ENCODE results near the gene GNAI3. TPM values are rescaled to one million over a fixed set of nuclear protein-coding genes. Genes with fewer than 3 reads are reported as not detected.

Gene GNAI3
- total RNA-seq, 2 experiments from 2014 or later = 3.8 to 6.1 TPM

GRCh38 chr1:109547463-109548320, 723 bp upstream of the GNAI3 start:
- peak; percentile 39 for DNase-seq (ENCODE audit: low spot score)
- H3K9me2 ChIP-seq (ENCODE audit: insufficient read depth, low read length) = no peaks in the 10 kb centered on the region
- H3K4me2 ChIP-seq (ENCODE audit: low read length) = peak overlapping the region; percentile 95
- peaks cover 14% of the 10 kb centered on the region for H3K36me3 ChIP-seq (ENCODE audit: insufficient read depth, low read length)
- ChIA-PET POLR2A (interaction anchor here (0.8 to 2.7 kb wide), 7 partner anchors 11 to 487 kb away, joined by 3 to 14 read pairs (median 3); partner anchors contain the start of genes AMPD2, GNAT2, GSTM4 and STRIP1), CTCF (ENCODE audit: unreplicated experiment) (interaction anchor here (1.2 to 2.0 kb wide), 2 partner anchors 93 to 437 kb away, joined by 3 to 8 read pairs; partner anchors contain the start of gene AHCYL1)
- peak overlapping the region; percentile 89; the same call in 1 of the 2 replicates for H2AFZ ChIP-seq (ENCODE audit: low read length)
- no peak for TF ChIP-seq EZH2phosphoT487 (IDR thresholded peaks at IDR 0.05; ENCODE audit: borderline replicate concordance, low read depth, low read length)
- 0 out of 2 replicates have a peak, but pooled peaks have one; percentile 8 for TF ChIP-seq CTCF (conservative IDR thresholded peaks at IDR 0.05; ENCODE audit: low read length)
- H3K27ac ChIP-seq (ENCODE audit: low read depth, low read length, poor library complexity, severe bottlenecking) = peak overlapping the region; percentile 79
- H3K9me3 ChIP-seq (ENCODE audit: low read length) = no peaks in the 10 kb centered on the region
- peaks cover 52% of the 10 kb centered on the region for H3K79me2 ChIP-seq (ENCODE audit: insufficient read depth, low read depth, low read length)
- intact Hi-C loops (cut with micrococcal nuclease; ENCODE audit: unreplicated experiment) = loop anchor here (2.0 kb wide), 1 partner anchor 73 kb away; no protein-coding TSS in a partner anchor
- peaks cover 25% of the 10 kb centered on the region for H3K4me1 ChIP-seq (ENCODE audit: insufficient read depth, low read length, poor library complexity, severe bottlenecking)
- BruUV-seq (replicated peaks) = TSS peak; percentile 96
- peak overlapping the region; percentile 85 for H3K4me3 ChIP-seq (ENCODE audit: low read depth, low read length, poor library complexity, severe bottlenecking)
- peaks cover 15% of the 10 kb centered on the region for H4K20me1 ChIP-seq (ENCODE audit: insufficient read depth, low read length)

- no TSS peak for BruUV-seq (replicated peaks)
- POLR2A ChIA-PET = interaction anchor here (0.7 kb wide), 1 partner anchor 24 kb away, joined by 3 read pairs; no protein-coding TSS in a partner anchor
These were observed 8.1 kb downstream of the GNAI3 start for GRCh38 chr1:109556563-109556962.

More at GRCh38 chr1:109556563-109556962, 8.1 kb downstream of the GNAI3 start:
- no peak for TF ChIP-seq CTCF (conservative IDR thresholded peaks at IDR 0.05; ENCODE audit: low read length)
- no peak for TF ChIP-seq EZH2phosphoT487 (IDR thresholded peaks at IDR 0.05; ENCODE audit: borderline replicate concordance, low read depth, low read length)
- Histone ChIP-seq H3K9me3 (ENCODE audit: low read length) (no peaks in the 10 kb centered on the region), H2AFZ (ENCODE audit: low read length) (no peak overlapping the region), H3K9me2 (ENCODE audit: insufficient read depth, low read length) (no peaks in the 10 kb centered on the region), H3K4me3 (ENCODE audit: low read depth, low read length, poor library complexity, severe bottlenecking) (no peak overlapping the region), H3K79me2 (ENCODE audit: insufficient read depth, low read depth, low read length) (peaks cover 91% of the 10 kb centered on the region), H3K4me2 (ENCODE audit: low read length) (no peak overlapping the region), H4K20me1 (ENCODE audit: insufficient read depth, low read length) (peaks cover 5% of the 10 kb centered on the region; the same call in 1 of the 2 replicates), H3K4me1 (ENCODE audit: insufficient read depth, low read length, poor library complexity, severe bottlenecking) (peaks cover 8% of the 10 kb centered on the region), H3K36me3 (ENCODE audit: insufficient read depth, low read length) (peaks cover 15% of the 10 kb centered on the region), H3K27ac (ENCODE audit: low read depth, low read length, poor library complexity, severe bottlenecking) (no peak overlapping the region)
- intact Hi-C loops (cut with micrococcal nuclease; ENCODE audit: unreplicated experiment) = no loop called here
- CTCF ChIA-PET (ENCODE audit: unreplicated experiment) = no interaction called here
- DNase-seq (ENCODE audit: low spot score) = no peak

All from OCI-LY7 (cell line).